Measurements from ENCODE around the gene ADAT3. TPM values are rescaled to one million over a fixed set of nuclear protein-coding genes. Genes with fewer than 3 reads are reported as not detected.
"Not testable (repeated sequence)": the region's sequence is repeated elsewhere in the genome, so short reads cannot be mapped to it uniquely, and the experiment has no call there.

The ADAT3 gene
- total RNA-seq, 2 donors from 2014 or later = 7.5 to 13.3 TPM

DNA sequence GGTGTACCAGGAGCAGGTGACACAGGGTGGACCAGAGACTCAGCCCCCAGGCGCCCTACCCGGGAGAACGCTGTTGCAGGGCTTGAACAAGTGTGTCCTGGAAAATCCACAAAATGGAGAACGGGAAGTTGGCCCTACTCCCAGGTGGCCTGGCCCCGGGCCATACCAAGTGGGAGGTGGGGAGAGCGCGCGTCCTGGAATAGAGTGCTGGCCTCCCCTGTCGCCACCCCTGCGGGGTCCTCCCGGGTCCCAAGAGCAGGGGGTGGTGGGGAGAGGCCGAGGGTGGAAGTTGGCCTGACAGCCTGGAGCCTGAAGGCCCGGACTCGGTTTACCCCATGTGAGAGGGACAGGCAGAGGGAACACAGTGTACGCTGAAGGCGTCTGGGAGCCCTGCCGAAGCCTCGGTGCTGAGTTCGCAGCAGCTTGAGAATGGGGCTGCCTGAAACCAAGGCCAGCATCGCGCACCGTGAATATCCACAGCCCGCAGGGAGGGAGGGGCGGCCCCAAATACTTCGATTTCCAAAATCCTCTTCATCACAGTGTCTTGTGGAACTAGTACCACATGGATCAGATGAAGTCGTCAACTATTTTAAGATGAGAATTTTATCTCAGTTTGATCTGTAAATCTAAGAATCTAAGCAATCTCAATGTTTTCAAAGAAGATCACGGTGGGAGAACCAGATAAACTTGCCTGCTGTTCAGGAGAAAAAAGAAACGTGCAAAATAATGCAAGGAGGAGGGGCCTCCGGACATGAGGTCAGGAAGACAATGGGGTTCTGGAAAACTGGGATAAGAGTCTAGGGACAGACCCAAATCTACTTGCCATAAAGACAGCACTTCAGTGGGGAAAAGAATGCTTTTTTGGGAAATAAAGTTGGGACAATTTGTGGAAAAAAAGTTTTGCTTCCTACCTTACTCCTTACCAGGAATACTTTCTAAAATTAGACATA, 31.4 kb upstream of the ADAT3 start:
- no peak for ATAC-seq
- no peak for DNase-seq (ENCODE audit: low spot score)
- H3K36me3 Mint-ChIP-seq = no peaks in the 10 kb centered on the region
- no peaks in the 10 kb centered on the region for H3K9me3 Mint-ChIP-seq
- H3K27ac Mint-ChIP-seq = peak overlapping the region; percentile 74 to 94
- H3K27me3 Mint-ChIP-seq = no peaks in the 10 kb centered on the region
- H3K4me1 Mint-ChIP-seq (ENCODE audit: low read depth in 2 of 2) = peaks cover 29 to 31% of the 10 kb centered on the region in 2 donors
- peak overlapping the region; percentile 95 for H3K4me3 Mint-ChIP-seq

DNA sequence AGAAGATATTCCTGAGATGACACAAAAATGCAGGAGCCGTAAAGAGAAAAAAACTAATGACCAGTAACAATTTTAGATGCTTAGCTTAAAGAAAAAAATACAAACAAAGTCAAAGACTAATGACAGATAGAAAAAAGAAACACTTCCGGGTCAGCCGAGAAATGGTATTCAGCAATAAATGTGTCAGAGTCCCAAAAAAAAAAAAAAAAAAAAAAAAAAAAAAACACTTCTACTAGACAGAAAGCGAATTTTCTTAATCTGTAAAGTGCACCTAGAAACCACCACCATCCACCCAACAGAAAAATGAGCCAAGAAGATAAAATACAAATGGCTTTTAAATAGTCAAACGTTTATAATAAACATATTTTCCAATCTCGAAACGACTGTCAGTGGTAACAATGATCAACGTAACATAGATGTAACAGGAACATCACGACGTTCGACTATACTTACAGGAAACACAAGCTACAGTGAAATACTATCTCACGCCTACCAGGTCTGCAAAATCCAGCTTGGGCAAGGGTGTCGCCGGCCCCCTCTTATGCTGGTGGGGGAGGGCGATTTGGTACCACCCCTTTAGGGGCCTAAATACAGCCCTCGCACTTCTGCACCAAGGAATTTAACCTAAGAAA, 30.5 kb upstream of the ADAT3 start:
- H3K27me3 Mint-ChIP-seq = no peaks in the 10 kb centered on the region
- peaks cover 27 to 29% of the 10 kb centered on the region in 2 donors for H3K4me1 Mint-ChIP-seq (ENCODE audit: low read depth in 2 of 2)
- H3K9me3 Mint-ChIP-seq = no peaks in the 10 kb centered on the region
- H3K4me3 Mint-ChIP-seq = peak overlapping the region; percentile 95
- DNase-seq (ENCODE audit: low spot score) (no peak), ATAC-seq (peak in 1 of 2 donors; percentile 22)
- H3K27ac Mint-ChIP-seq = peak overlapping the region; percentile 74 to 94
- no peaks in the 10 kb centered on the region for H3K36me3 Mint-ChIP-seq

DNA sequence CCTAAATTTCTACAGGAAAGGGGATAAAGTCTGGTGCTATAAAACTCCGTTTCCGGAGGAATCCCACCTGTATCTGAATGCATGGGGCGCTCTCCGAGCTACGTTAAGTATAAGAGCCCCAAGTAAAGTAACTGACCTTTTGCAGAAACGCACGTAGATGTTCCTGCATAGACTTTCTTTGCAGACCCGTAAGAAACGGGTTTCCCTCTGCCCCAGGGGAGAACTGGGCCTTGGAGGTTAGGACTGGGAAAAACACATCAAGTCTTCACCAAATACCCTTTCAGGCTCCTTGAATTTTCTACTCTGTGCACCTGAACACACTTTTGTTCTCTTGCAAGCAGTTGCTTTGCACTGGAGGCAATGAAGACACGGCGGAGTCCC, 29.9 kb upstream of the ADAT3 start:
- H3K27me3 Mint-ChIP-seq; DNase-seq (ENCODE audit: low spot score); H3K9me3 Mint-ChIP-seq; H3K36me3 Mint-ChIP-seq; ATAC-seq: not testable (repeated sequence)
- peak overlapping the region; percentile 74 to 94 for H3K27ac Mint-ChIP-seq
- H3K4me1 Mint-ChIP-seq (ENCODE audit: low read depth in 2 of 2) = peaks cover 27 to 32% of the 10 kb centered on the region in 2 donors
- H3K4me3 Mint-ChIP-seq = peak overlapping the region; percentile 95

DNA sequence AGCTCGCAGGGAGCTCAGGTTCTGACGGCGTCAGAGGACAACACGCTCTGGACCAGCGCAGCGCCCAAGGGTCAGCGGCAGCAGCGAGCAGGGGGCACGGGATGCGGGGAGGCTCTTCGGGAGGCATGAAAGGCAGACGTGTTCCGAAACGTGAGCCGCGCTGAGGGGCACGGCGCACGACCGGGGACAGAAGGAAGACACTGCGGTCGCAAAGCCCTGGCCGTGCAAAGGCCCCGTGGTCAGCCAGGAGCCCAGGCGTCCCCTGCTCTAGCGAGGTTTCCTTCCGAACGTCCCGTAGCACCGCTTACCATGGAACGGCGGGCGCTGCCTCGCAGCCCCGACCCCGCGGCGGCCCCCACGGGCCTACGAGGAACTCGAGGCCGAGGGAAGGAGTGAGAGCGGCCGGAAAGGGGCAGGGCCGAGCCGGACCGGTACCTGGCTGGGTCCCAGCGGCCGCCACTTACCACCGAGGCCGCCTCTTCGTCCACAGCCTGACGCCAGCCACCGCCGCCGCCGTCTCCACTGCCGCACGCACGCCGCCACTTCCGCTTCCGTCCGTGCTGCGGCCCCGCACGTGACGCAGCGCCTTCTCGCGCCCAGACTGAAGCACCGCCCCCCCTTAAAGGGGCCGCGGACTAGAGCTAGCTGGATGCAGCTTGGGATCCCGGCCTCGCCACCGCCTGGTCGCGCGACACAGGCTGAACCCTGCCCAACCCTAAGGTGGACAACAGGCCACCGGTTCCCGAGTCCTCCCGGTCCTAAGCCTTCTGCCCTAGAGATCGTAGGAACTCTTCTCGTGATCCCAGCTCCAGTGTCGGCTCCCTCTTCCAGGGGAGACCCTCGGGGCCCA, 29.3 kb upstream of the ADAT3 start:
- Mint-ChIP-seq H3K4me3 (peak overlapping the region; percentile 95), H3K9me3 (no peaks in the 10 kb centered on the region), H3K27me3 (no peaks in the 10 kb centered on the region), H3K27ac (peak overlapping the region; percentile 74 to 94), H3K36me3 (no peaks in the 10 kb centered on the region), H3K4me1 (ENCODE audit: low read depth in 2 of 2) (peaks cover 27 to 31% of the 10 kb centered on the region in 2 donors)
- ATAC-seq (peak; percentile 96), DNase-seq (ENCODE audit: low spot score) (peak; percentile 94)

DNA sequence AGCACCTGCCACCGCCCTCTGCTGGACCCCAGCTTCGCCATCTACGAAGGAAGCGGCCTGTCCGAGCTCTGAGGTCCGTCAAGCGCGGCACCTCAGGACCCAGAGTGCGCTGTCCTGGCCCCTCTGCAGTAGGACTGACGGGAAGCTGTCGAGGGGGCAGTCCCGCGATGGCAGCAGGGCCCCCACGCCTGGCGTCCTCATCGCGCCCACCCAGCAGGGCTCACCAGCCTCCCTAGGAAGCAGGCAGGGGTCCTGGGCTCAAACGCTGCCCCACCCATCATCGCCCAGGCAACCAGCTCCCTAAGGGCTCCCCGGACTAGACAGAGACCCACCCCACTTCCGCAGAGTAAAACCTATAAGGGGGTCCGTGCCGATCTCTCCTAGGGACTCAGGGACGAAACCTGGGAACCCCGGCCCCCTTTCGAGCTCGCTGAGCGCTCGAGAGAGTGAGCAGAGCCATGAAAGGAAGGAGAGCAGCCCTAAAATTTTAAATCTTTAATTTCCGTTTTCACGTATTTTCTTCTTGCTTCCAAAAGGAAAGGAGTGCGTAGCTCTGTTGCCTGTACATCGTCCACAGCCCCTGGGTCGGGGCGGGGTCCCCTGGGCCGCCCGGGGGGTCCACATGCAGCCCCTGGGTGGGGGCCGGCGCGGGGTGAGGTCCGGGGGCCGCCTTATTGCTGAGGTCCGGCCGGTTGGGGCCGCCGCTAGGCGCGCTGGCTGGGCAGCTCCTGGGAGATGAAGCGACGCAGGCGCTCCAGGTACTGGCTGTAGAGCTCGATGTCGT, 28.5 kb upstream of the ADAT3 start:
- H3K9me3 Mint-ChIP-seq; H3K27me3 Mint-ChIP-seq; H3K36me3 Mint-ChIP-seq; DNase-seq (ENCODE audit: low spot score): not testable (repeated sequence)
- ATAC-seq = peak; percentile 11 to 12
- Mint-ChIP-seq H3K27ac (peak overlapping the region; percentile 74 to 94), H3K4me1 (ENCODE audit: low read depth in 2 of 2) (peaks cover 27 to 33% of the 10 kb centered on the region in 2 donors), H3K4me3 (peak overlapping the region; percentile 95)

DNA sequence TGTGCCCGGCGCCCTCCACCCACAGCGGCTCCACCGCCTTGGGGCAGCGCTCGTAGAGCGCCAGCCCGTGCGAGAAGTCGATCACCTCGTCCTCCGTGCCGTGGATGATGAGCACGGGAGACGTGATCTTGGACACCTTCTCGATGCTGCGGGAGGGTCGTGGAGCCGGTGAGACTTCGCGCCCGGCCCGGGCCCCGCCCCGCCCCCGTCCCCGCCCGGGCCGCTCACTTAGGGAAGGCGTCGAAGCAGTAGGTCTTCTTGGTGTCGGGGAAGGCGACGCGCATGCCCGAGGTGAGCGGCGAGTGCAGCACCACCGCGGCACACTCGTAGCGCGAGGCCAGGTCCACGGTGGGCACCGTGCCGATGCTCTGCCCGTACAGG, 27.9 kb upstream of the ADAT3 start:
- H3K36me3 Mint-ChIP-seq; DNase-seq (ENCODE audit: low spot score); H3K27ac Mint-ChIP-seq; H3K4me3 Mint-ChIP-seq; ATAC-seq; H3K9me3 Mint-ChIP-seq; H3K27me3 Mint-ChIP-seq: not testable (repeated sequence)
- H3K4me1 Mint-ChIP-seq (ENCODE audit: low read depth in 2 of 2) = peaks cover 31 to 37% of the 10 kb centered on the region in 2 donors

DNA sequence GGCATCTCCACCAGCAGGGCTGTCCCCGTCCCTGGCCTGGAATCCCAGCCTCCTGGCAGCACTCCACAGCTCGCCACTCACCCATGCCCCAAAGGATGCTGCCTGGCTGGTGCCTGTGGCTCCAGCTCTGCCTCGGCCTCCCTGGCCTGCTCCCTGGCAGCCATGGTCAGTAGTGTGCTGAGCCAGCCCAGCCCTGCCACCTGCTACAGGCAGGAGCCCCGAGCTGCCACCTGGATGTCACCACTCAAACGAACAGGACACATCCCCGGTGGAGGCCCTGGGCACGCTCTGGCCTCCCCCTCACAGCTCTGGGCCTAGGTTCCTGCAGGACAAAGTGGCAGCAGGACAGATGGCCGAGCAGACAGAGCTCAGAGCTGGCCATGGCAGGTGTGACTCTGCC, 26.6 kb upstream of the ADAT3 start:
- H3K9me3 Mint-ChIP-seq; H3K4me3 Mint-ChIP-seq; H3K27ac Mint-ChIP-seq; DNase-seq (ENCODE audit: low spot score); ATAC-seq; H3K27me3 Mint-ChIP-seq; H3K36me3 Mint-ChIP-seq: not testable (repeated sequence)
- H3K4me1 Mint-ChIP-seq (ENCODE audit: low read depth in 2 of 2) = peaks cover 44 to 48% of the 10 kb centered on the region in 2 donors

DNA sequence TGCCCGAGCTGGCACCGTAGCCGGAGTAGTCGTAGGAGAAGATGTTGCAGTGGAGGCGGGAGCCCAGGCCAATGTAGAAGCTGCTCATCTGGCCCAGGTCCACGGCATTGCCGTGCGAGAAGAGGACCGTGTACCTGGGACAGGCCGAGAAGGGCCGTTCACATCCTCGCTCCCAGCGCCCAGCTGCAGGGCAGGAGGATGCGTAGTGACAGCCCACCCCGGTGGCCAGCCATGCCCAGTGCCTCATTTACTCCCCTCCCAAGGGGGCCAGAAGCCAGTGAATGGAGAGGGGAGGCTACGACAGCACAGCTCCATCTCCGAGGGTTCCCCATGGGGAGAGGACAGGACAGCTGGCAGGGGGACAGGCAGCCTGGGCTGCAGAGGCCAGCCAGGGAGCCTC, 25.2 kb upstream of the ADAT3 start:
- DNase-seq (ENCODE audit: low spot score); H3K9me3 Mint-ChIP-seq; H3K4me3 Mint-ChIP-seq; H3K27me3 Mint-ChIP-seq; ATAC-seq: not testable (repeated sequence)
- Mint-ChIP-seq H3K36me3 (peaks cover 12% of the 10 kb centered on the region), H3K4me1 (ENCODE audit: low read depth in 2 of 2) (peaks cover 42 to 48% of the 10 kb centered on the region in 2 donors), H3K27ac (peak overlapping the region in 1 of 2 donors; percentile 37)

DNA sequence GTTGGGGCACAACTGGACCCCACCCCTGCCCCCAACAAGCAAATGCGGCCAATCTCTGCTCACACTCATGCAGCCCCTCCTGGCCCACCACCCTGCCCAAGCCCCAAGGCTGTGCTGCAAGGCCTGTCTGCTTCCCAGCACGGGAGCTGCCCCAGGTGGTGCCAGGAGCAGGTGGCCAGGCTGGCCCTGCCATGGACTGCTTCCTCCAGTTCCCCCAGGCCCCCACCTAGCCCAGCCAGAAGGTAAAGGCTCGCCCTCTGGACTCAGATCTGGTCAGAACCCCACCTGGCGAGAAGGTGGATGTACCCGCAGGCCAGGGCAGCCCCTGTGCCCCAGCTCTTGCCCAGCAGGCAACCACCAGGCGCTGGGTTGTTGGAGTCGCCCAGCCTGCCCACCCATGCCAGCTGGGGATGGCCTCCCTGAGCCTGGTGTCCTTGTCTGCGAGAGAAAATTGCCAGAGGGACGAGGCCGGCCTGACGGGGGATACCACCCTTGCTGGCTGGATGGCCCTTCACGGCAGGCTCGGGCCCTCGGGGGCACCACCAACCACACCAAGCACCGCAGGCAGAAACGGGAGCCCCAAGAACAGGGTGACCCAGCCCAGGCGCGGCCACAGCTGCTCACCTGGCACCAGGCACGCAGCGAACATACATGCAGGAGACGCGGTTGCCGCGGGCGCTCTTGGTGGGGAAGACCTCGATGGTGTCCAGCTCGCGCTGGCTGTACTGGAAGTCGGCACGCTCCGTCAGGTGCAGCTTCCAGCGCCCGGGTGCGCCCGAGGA, 24.4 kb upstream of the ADAT3 start:
- Mint-ChIP-seq H3K27ac (peak overlapping the region in 1 of 2 donors; percentile 37), H3K4me3 (peak overlapping the region; percentile 60)
- no peak for ATAC-seq

DNA sequence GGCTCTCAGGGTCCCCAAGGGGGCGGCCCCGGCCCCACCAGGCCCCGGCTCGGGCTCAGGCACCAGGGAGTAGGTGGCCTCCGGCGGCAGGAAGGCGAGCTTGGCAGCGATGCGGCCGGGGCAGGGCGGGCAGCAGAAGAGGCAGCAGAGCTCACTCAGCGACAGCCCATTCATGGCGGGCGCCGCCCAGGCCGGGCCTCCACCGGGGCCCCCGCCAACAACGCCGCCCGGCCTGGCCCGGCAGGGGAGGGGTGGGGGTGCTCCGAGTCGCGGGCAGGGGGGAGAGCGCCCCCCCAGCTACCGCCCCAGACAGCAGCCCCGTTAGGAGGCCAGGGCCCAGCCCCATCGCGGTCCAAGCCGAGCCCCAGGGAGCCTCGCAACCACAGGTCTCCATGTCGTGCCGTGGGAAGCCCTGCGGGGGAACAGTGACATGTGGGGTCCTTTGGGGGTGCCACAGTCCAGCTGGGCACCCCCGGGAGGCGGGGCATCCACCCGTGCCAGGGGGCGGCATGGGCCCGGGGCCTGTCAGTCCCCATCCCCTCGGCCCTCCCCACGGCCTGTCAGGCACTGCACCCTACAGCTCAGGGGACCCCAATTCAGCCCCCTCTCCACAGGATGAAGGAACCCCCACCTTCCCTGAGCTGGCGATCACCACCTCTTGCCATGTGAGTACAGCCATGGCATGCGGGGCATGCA, 23.7 kb upstream of the ADAT3 start:
- H3K4me1 Mint-ChIP-seq (ENCODE audit: low read depth in 2 of 2) = peaks cover 28 to 40% of the 10 kb centered on the region in 2 donors
- H3K36me3 Mint-ChIP-seq = peaks cover 12% of the 10 kb centered on the region
- H3K9me3 Mint-ChIP-seq; ATAC-seq; DNase-seq (ENCODE audit: low spot score); H3K27me3 Mint-ChIP-seq: not testable (repeated sequence)
- H3K27ac Mint-ChIP-seq = peak overlapping the region; percentile 94 to 100
- peak overlapping the region; percentile 98 for H3K4me3 Mint-ChIP-seq

More for the DNA sequence above, 24.4 kb upstream of the ADAT3 start:
- no peak for DNase-seq (ENCODE audit: low spot score)
- Mint-ChIP-seq H3K36me3 (peaks cover 12% of the 10 kb centered on the region), H3K9me3 (no peaks in the 10 kb centered on the region), H3K4me1 (ENCODE audit: low read depth in 2 of 2) (peaks cover 35 to 42% of the 10 kb centered on the region in 2 donors), H3K27me3 (no peaks in the 10 kb centered on the region)

DNA sequence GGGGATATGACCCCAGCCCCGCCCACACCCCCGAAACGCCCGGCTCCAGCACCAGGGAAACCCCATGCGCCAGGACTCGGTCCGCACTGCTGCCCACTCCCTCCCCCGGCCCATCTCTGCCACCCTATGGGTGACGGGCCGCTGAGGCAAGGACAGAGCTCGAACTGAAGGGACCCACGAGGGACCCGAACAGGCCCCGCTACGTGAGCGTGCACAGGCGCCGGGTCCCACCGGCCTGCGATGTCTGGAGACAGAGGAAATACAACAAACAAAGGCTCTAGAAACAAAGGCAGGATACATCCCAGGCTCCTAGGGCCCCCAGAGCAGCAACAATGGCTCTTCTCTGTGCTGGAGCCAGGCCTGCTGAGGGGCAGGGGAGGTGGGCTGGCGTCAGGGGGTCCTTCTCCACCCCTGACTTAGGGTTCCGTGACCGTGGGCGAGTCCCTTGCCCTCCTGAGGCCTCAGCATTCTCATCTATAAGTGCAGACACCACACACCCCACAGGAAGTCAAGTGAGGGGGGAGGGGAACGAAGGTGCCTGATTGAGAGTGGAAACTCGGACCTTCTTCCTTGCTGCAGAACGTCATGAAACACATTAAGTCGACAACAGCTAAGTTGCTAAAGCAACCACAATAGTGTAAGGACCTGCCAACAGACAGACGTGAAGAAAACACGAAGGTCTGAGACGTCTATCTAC, 23.0 kb upstream of the ADAT3 start:
- Mint-ChIP-seq H3K9me3 (no peaks in the 10 kb centered on the region), H3K27ac (peak overlapping the region; percentile 94 to 100), H3K27me3 (no peaks in the 10 kb centered on the region), H3K4me3 (peak overlapping the region; percentile 98), H3K36me3 (peaks cover 12% of the 10 kb centered on the region), H3K4me1 (ENCODE audit: low read depth in 2 of 2) (peaks cover 28 to 39% of the 10 kb centered on the region in 2 donors)
- peak; percentile 66 to 71 for ATAC-seq
- peak; percentile 88 for DNase-seq (ENCODE audit: low spot score)

All from natural killer cell treated with Interleukin-12 subunit alpha and Interleukin-12 subunit beta and Interleukin-15 and Interleukin-18, amount 100 ng/mL, for 72 hours (primary cell).